ENCODE data around the gene CTDSPL. TPM values are rescaled to one million over a fixed set of nuclear protein-coding genes. Genes with fewer than 3 reads are reported as not detected.

The CTDSPL gene
- total RNA-seq, 6 donors from 2014 or later: 35.6 to 78.1 (median 55.5) TPM

- H3K4me1 ChIP-seq: peaks cover 13 to 17% (median 16%) of the 10 kb centered on the region in 4 donors
- no peak overlapping the region for H3K4me3 ChIP-seq
- no peak for ATAC-seq (ENCODE audit: low FRiP score in 2 of 2)
- H3K9me3 ChIP-seq: no peaks in the 10 kb centered on the region
- H3K27ac ChIP-seq: no peak overlapping the region
- TF ChIP-seq CTCF (IDR thresholded peaks at IDR 0.05): no peak
- TF ChIP-seq POLR2AphosphoS5 (IDR thresholded peaks at IDR 0.05): no peak
- no peak for TF ChIP-seq EP300 (IDR thresholded peaks at IDR 0.05)
- no peak for TF ChIP-seq POLR2A (IDR thresholded peaks at IDR 0.05)
- WGBS, 2 donors: 80 to 81% methylated on average over 12 of the region's 12 CpGs
- DNase-seq: no peak
- no peaks in the 10 kb centered on the region for H3K27me3 ChIP-seq
- peaks cover 5 to 39% (median 16%) of the 10 kb centered on the region in 4 donors for H3K36me3 ChIP-seq
Measured at GRCh38 chr3:37973246-37974054, 111.8 kb downstream of the CTDSPL start.

- no peaks in the 10 kb centered on the region for H3K9me3 ChIP-seq
- no peaks in the 10 kb centered on the region for H3K27me3 ChIP-seq
- no peak for TF ChIP-seq POLR2AphosphoS5 (IDR thresholded peaks at IDR 0.05)
- no peak for TF ChIP-seq EP300 (IDR thresholded peaks at IDR 0.05)
- TF ChIP-seq CTCF (IDR thresholded peaks at IDR 0.05): peak; percentile 64 to 87 (median 81)
- H3K4me1 ChIP-seq: peaks cover 5 to 8% (median 7%) of the 10 kb centered on the region in 4 donors
- H3K27ac ChIP-seq: peak overlapping the region in 1 of 4 donors; percentile 12
- ATAC-seq (ENCODE audit: low FRiP score in 2 of 2): peak; percentile 90 to 92
- DNase-seq: peak in 1 of 2 donors; percentile 74
- peaks cover 5 to 39% (median 16%) of the 10 kb centered on the region in 4 donors for H3K36me3 ChIP-seq
- no peak overlapping the region for H3K4me3 ChIP-seq
- WGBS, 2 donors: 72 to 77% methylated on average over 9 of the region's 9 CpGs
Measured at GRCh38 chr3:37974121-37975083, 112.7 kb downstream of the CTDSPL start.

GRCh38 chr3:37979541-37980461, 118.1 kb downstream of the CTDSPL start:
- DNase-seq (no peak), ATAC-seq (ENCODE audit: low FRiP score in 2 of 2) (peak; percentile 38 to 63)
- Histone ChIP-seq H3K27me3 (no peaks in the 10 kb centered on the region), H3K9me3 (no peaks in the 10 kb centered on the region), H3K36me3 (peaks cover 5 to 42% (median 21%) of the 10 kb centered on the region in 4 donors), H3K4me1 (peaks cover 0 to 6% (median 0%) of the 10 kb centered on the region in 4 donors), H3K27ac (peak overlapping the region in 1 of 4 donors; percentile 7), H3K4me3 (no peak overlapping the region)
- 78 to 83% methylated on average over 8 of the region's 8 CpGs for WGBS, 2 donors
- TF ChIP-seq CTCF (IDR thresholded peaks at IDR 0.05) (no peak), EP300 (IDR thresholded peaks at IDR 0.05) (peak in 1 of 4 donors; percentile 22)
